ENCODE data around the gene IQSEC3. TPM values are rescaled to one million over a fixed set of nuclear protein-coding genes. Genes with fewer than 3 reads are reported as not detected.

Gene IQSEC3
- total and polyA plus RNA-seq, 8 donors: 0.16 to 10.1 (median 1.2) TPM

GRCh38 chr12:221736-222135 lies 155.2 kb downstream of the IQSEC3 start:
- no peaks in the 10 kb centered on the region for H3K27me3 ChIP-seq
- no peaks in the 10 kb centered on the region for H3K36me3 ChIP-seq
- FAIRE-seq (no peak), ATAC-seq (no peak), DNase-seq (no peak)
- H3K4me1 ChIP-seq: no peaks in the 10 kb centered on the region
- WGBS, 2 donors: 73 to 77% methylated on average over 6 of the region's 6 CpGs
- no peak overlapping the region for H3K4me3 ChIP-seq
- H3K9me3 ChIP-seq: no peaks in the 10 kb centered on the region
- H3K27ac ChIP-seq: no peak overlapping the region
- intact Hi-C loops (cut with DNase I): no loop called here
- no peak for TF ChIP-seq CTCF (IDR thresholded peaks at IDR 0.05)

- intact Hi-C loops (cut with DNase I): no loop called here
- no peak for TF ChIP-seq CTCF (IDR thresholded peaks at IDR 0.05)
- DNase-seq (no peak), ATAC-seq (no peak), FAIRE-seq (no peak)
- H3K27me3 ChIP-seq: no peaks in the 10 kb centered on the region
- no peaks in the 10 kb centered on the region for H3K9me3 ChIP-seq
- no peak overlapping the region for H3K27ac ChIP-seq
- H3K4me3 ChIP-seq: no peak overlapping the region
- no peaks in the 10 kb centered on the region for H3K36me3 ChIP-seq
- H3K4me1 ChIP-seq: no peaks in the 10 kb centered on the region
- WGBS, 2 donors: 69 to 79% methylated on average over 11 of the region's 11 CpGs
Observed at GRCh38 chr12:223841-224240, 157.3 kb downstream of the IQSEC3 start.

- Histone ChIP-seq H3K4me3 (no peak overlapping the region), H3K9me3 (no peaks in the 10 kb centered on the region), H3K27ac (no peak overlapping the region), H3K4me1 (no peaks in the 10 kb centered on the region), H3K36me3 (no peaks in the 10 kb centered on the region), H3K27me3 (no peaks in the 10 kb centered on the region)
- DNase-seq: peak in 1 of 6 donors; percentile 52
- TF ChIP-seq CTCF (IDR thresholded peaks at IDR 0.05): no peak
- WGBS, 2 donors: 73 to 79% methylated on average over 9 of the region's 9 CpGs
- intact Hi-C loops (cut with DNase I): no loop called here
- no peak for ATAC-seq
- FAIRE-seq: no peak
Observed at GRCh38 chr12:224330-224729, 157.8 kb downstream of the IQSEC3 start.

- no peak for FAIRE-seq
Observed at GRCh38 chr12:225012-225411, 158.4 kb downstream of the IQSEC3 start.

GRCh38 chr12:226401-226800 lies 159.8 kb downstream of the IQSEC3 start:
- Histone ChIP-seq H3K4me3 (no peak overlapping the region), H3K27ac (no peak overlapping the region), H3K27me3 (no peaks in the 10 kb centered on the region), H3K4me1 (no peaks in the 10 kb centered on the region), H3K36me3 (no peaks in the 10 kb centered on the region), H3K9me3 (no peaks in the 10 kb centered on the region)
- TF ChIP-seq CTCF (IDR thresholded peaks at IDR 0.05): no peak
- 67 to 72% methylated on average over 12 to 14 of the region's 14 CpGs for WGBS, 2 donors
- intact Hi-C loops (cut with DNase I): no loop called here
- no peak for DNase-seq
- FAIRE-seq: no peak
- ATAC-seq: no peak

More at GRCh38 chr12:225012-225411, 158.4 kb downstream of the IQSEC3 start:
- WGBS, 2 donors: 87 to 93% methylated on average over 18 of the region's 18 CpGs
- H3K27ac ChIP-seq: no peak overlapping the region
- H3K9me3 ChIP-seq: no peaks in the 10 kb centered on the region
- H3K36me3 ChIP-seq: no peaks in the 10 kb centered on the region
- TF ChIP-seq CTCF (IDR thresholded peaks at IDR 0.05): no peak
- no peak overlapping the region for H3K4me3 ChIP-seq
- no peaks in the 10 kb centered on the region for H3K4me1 ChIP-seq
- H3K27me3 ChIP-seq: no peaks in the 10 kb centered on the region
- peak in 1 of 6 donors; percentile 4 for DNase-seq
- ATAC-seq: no peak
- intact Hi-C loops (cut with DNase I): no loop called here
